GM13977 (cell line): Measurements from ENCODE around the gene LPGAT1.

Experiments
- DNase-seq: peaks from one replicate; pipeline ENCODE4 v3.0.0; 2012; ENCODE audit warnings: low spot score
- CTCF ChIP-seq: IDR thresholded peaks from 2 replicates; pipeline ENCODE4 v1.5.1; 2012; ENCODE audit warnings: mild to moderate bottlenecking, control low read depth; ENCODE audit not compliant: insufficient read depth; ENCODE audit errors: extremely low read depth, missing control alignments
- in situ Hi-C: fragments of 300-500 bp; cut with MboI; formaldehyde crosslinking; loops from one replicate; pipeline ENCODE4 v1.12.0; 2022; ENCODE audit warnings: low sequenced_read_pairs, low pct_unique_long_range_greater_than_20kb, mixed read lengths, inconsistent platforms; ENCODE audit not compliant: unreplicated experiment

LPGAT1 gene

GRCh38 chr1:211870156-211870555, 39.6 kb upstream of the LPGAT1 start:
- DNase-seq = no peak
- in situ Hi-C loops = no loop called here
- no peak for TF ChIP-seq CTCF

GRCh38 chr1:211865180-211865579, 34.6 kb upstream of the LPGAT1 start:
- TF ChIP-seq CTCF = no peak
- in situ Hi-C loops = no loop called here
- no peak for DNase-seq

- in situ Hi-C loops = no loop called here
- TF ChIP-seq CTCF = no peak
- no peak for DNase-seq
Measured at GRCh38 chr1:211859405-211859804, 28.8 kb upstream of the LPGAT1 start.

GRCh38 chr1:211851174-211851573, 20.6 kb upstream of the LPGAT1 start:
- in situ Hi-C loops = no loop called here
- TF ChIP-seq CTCF = no peak
- DNase-seq = no peak

- no peak for TF ChIP-seq CTCF
- in situ Hi-C loops = no loop called here
- DNase-seq = no peak
Measured at GRCh38 chr1:211843507-211844298, 13.1 kb upstream of the LPGAT1 start.

GRCh38 chr1:211843018-211843417, 12.5 kb upstream of the LPGAT1 start:
- DNase-seq = no peak
- in situ Hi-C loops = no loop called here
- no peak for TF ChIP-seq CTCF

GRCh38 chr1:211842518-211842917, 12.0 kb upstream of the LPGAT1 start:
- DNase-seq = no peak
- TF ChIP-seq CTCF = no peak
- in situ Hi-C loops = no loop called here
